ENCODE measurements around the gene TRIM58.

DNA sequence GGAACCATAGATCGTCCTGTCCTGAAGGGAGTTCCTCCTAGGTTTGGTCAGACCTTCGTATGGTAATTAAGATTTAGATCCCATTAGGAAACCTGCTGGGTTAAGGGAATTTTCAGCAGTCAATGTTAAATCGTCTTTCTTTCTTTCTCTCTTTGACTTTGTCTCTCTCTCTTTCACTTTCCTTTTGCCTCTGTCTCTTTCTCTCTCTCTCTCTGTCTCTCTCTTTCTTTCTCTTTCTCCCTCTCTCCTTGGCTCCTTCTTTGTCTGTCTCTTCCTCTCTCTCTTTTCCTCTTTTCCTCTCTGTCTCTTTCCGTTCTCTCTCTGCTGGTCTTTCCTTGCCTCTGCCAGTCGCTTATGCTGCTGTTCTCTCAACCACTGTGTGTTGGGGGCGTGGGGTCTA is 47.1 kb downstream of the TRIM58 start:
- TF ChIP-seq GATA2 (IDR thresholded peaks at IDR 0.05; ENCODE audit: low read depth, low read length), result no peak
- TF ChIP-seq GATA3 (IDR thresholded peaks at IDR 0.05; ENCODE audit: low read depth, low read length), result no peak
